Astrocyte of the spinal cord (primary cell): ENCODE measurements around the gene PID1.

Source experiments
- DNase-seq: peaks from one replicate; pipeline ENCODE4 v3.0.0; 2011; ENCODE audit warnings: low read depth, low spot score
- H3K4me3 ChIP-seq: 2 replicates; pipeline ENCODE4 v1.5.1; 2011; ENCODE audit warnings: low read depth, mild to moderate bottlenecking, low read length, moderate library complexity
- in situ Hi-C: cut with HindIII; loops from 2 replicates; pipeline ENCODE4 v1.10.0; 2017; ENCODE audit warnings: low sequenced_read_pairs
- TF ChIP-seq, protein P1 (sequence below): IDR thresholded peaks from 2 replicates; pipeline ENCODE4 v1.5.1; 2012; ENCODE audit warnings: low read depth, mild to moderate bottlenecking, low read length, inconsistent platforms

The PID1 gene

DNA sequence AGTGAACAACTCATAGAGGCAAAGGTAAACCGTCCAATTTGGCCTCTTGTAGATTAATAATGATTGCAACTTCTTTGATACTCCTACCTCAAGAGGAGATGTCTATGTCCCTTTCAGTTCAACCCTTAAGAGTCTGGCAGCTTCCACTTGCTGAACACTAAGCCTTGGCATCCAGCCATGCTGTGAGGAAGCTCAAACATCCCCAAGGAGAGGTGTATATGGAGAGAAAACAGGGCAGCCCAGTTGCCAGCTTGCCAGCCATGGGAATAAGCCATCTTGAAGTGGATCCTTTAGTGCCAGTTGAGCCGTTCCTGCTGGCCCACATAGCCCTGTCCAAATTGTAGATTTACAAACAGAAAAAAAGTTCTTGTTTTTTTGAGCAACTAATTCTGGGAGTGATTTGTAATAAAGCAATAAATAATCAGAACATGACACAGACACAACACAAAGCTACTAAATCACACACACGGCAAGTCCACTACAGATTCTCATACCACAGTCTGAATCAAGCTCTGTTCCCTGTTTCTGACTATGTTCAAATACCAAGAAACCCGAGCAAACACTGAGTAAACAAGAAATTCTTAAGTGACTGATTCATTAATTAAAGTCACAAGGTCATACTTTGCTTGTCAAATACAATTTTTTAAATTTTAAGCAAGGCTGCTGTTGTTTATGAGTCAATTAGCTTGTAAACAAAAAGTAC is 96.1 kb downstream of the PID1 start:
- DNase-seq: peak; percentile 29
- TF ChIP-seq, protein P1, sequence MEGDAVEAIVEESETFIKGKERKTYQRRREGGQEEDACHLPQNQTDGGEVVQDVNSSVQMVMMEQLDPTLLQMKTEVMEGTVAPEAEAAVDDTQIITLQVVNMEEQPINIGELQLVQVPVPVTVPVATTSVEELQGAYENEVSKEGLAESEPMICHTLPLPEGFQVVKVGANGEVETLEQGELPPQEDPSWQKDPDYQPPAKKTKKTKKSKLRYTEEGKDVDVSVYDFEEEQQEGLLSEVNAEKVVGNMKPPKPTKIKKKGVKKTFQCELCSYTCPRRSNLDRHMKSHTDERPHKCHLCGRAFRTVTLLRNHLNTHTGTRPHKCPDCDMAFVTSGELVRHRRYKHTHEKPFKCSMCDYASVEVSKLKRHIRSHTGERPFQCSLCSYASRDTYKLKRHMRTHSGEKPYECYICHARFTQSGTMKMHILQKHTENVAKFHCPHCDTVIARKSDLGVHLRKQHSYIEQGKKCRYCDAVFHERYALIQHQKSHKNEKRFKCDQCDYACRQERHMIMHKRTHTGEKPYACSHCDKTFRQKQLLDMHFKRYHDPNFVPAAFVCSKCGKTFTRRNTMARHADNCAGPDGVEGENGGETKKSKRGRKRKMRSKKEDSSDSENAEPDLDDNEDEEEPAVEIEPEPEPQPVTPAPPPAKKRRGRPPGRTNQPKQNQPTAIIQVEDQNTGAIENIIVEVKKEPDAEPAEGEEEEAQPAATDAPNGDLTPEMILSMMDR: no peak
- in situ Hi-C loops: no loop called here
- no peak overlapping the region for H3K4me3 ChIP-seq

DNA sequence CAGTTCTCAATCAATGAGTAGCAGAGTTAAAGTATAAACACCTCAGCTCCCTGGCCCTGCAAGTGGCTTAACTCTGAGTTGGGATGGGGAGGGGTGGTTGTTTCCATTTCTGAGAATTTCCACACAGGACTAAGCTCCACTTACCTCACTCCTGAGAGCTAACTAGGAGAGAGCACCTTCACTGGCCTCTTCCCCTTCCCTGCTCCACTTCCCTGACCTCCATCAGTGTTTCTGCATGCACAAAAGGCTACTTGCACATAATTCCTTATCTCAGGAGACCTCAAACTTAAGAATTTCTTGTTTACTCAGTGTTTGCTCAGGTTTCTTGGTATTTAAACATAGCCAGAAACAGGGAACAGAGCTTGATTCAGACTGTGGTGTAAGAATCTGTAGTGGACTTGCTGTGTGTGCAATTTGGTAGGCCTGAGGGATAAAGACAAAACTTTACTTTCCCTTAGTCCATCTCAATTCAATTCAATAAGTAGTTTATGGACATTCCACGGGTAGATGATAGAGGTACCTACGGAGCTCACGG is 97.2 kb downstream of the PID1 start:
- no peak overlapping the region for H3K4me3 ChIP-seq
- TF ChIP-seq, protein P1: no peak
- no peak for DNase-seq
- in situ Hi-C loops: no loop called here

DNA sequence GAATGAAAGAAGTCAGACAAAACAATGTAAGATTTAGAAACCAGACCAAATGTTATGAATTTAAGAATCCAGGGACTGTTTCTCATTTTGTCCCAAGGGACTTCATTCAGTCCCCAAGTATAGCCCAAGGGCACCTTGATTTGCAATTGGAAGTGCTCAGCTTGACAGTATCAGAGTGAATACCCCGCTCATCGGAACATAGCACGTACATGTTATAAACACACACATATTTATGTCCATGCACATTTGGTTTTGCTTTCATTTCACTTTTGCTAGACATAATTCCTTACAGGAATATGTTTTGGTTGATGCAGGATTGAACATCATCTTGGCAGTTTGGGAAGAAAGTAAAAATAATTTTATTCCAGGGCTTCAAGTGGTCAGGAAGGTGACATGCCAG is 100.2 kb downstream of the PID1 start:
- in situ Hi-C loops: no loop called here

DNA sequence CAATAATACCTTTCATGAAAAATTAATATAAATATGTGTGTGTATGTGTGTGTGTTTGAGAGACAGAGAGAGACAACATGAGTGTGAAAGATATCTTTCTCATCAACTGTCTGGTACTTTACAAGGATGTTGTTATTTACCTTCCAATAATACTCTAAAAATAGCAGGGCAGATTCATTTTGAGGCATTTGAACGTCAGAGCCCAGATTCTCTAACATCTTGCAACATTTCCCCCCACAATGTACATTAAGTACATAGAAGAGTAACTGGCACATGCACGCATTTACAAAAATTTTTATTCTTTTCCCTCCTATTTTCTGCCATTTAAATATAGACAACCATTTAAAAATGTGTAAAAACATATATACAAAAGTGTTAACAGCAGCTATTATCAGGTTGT is 100.9 kb downstream of the PID1 start:
- H3K4me3 ChIP-seq: no peak overlapping the region
- in situ Hi-C loops: no loop called here
- TF ChIP-seq, protein P1: no peak
- DNase-seq: no peak

More for the DNA sequence above, 100.2 kb downstream of the PID1 start:
- DNase-seq: no peak
- no peak overlapping the region for H3K4me3 ChIP-seq
- TF ChIP-seq, protein P1: no peak

GRCh38 chr2:229169751-229170150 is 101.3 kb downstream of the PID1 start:
- TF ChIP-seq, protein P1: no peak
- in situ Hi-C loops: no loop called here
- peak; percentile 44 for DNase-seq
- H3K4me3 ChIP-seq: no peak overlapping the region

GRCh38 chr2:229164545-229165249 is 106.4 kb downstream of the PID1 start:
- TF ChIP-seq, protein P1: no peak
- in situ Hi-C loops: no loop called here
- H3K4me3 ChIP-seq: no peak overlapping the region
- peak; percentile 52 for DNase-seq
